MM.1S (cell line): ENCODE measurements around the gene DTNB.

Source experiments
- EZH2 ChIP-seq: fragments of 300-600 bp; sonication (generic); optimal IDR thresholded peaks from 2 replicates; pipeline ENCODE3; 2017; ENCODE audit warnings: low read depth, mild to moderate bottlenecking, antibody characterized with exemption, low read length, mixed read lengths
- EZH2phosphoT487 ChIP-seq: fragments of 300-600 bp; sonication (generic); IDR thresholded peaks from 2 replicates; pipeline ENCODE4 v1.6.1; 2018; ENCODE audit warnings: antibody characterized with exemption, low read length
- TF ChIP-seq, protein P1 (sequence below): fragments of 300-600 bp; sonication (generic); IDR thresholded peaks from 2 replicates; pipeline ENCODE4 v1.5.1; 2016; ENCODE audit warnings: antibody characterized with exemption, low read length, mixed read lengths

DNA sequence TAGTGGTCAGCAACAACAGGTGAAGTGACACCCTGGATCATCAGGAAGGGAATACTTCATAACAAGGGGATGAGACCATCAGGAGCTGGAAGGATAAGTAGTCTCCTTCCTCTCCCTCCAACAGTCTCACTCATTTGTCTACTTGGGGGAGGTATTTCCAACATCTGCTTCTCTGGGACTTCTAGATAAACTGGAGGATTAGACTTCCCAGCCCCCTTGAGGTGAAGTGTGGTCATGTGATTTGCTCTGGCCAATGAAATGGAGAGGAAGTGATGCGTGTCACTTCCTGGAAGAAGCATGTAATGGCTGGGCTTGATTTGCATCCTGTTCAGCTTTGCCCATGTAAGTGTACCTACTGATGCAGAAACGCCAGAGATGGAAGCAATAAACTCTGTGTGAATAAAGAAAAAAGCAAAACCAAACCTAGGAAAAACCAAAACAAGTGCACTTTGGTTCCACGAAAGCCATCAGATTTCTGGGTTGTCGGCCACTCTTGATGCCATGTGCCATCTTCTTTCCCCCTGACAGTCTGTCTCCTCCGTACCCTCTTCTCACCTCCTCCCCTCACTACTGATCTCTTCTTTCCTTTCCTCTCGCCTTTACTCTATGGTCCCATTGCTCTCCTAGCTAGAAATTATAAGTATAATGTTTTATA is 255.5 kb downstream of the DTNB start:
- TF ChIP-seq, protein P1, sequence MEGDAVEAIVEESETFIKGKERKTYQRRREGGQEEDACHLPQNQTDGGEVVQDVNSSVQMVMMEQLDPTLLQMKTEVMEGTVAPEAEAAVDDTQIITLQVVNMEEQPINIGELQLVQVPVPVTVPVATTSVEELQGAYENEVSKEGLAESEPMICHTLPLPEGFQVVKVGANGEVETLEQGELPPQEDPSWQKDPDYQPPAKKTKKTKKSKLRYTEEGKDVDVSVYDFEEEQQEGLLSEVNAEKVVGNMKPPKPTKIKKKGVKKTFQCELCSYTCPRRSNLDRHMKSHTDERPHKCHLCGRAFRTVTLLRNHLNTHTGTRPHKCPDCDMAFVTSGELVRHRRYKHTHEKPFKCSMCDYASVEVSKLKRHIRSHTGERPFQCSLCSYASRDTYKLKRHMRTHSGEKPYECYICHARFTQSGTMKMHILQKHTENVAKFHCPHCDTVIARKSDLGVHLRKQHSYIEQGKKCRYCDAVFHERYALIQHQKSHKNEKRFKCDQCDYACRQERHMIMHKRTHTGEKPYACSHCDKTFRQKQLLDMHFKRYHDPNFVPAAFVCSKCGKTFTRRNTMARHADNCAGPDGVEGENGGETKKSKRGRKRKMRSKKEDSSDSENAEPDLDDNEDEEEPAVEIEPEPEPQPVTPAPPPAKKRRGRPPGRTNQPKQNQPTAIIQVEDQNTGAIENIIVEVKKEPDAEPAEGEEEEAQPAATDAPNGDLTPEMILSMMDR, result no peak
- TF ChIP-seq EZH2phosphoT487, result no peak
- TF ChIP-seq EZH2, result no peak
